GM12878 (cell line): Measurements from ENCODE around the gene TMEM235. TPM values are rescaled to one million over a fixed set of nuclear protein-coding genes. Genes with fewer than 3 reads are reported as not detected.
A peak's percentile ranks its signal among the peaks of the same experiment; 100 is the strongest.

Experiments
- ATF3 ChIP-seq: IDR thresholded peaks from 2 replicates; pipeline ENCODE4 v1.6.1; 2011; ENCODE audit warnings: low read depth, mild to moderate bottlenecking, low read length, moderate library complexity, borderline replicate concordance; ENCODE audit errors: extremely low read depth
- BHLHE40 ChIP-seq, 2 experiments: fragments of 450-650 bp in 1 of 2; IDR thresholded peaks; 2 replicates each; pipeline ENCODE4 v1.6.1; 2011 to 2017; ENCODE audit warnings: low read depth in 2 of 2, borderline replicate concordance in 1 of 2, improper control_type of control experiment in 1 of 2, low read length in 1 of 2, mild to moderate bottlenecking in 1 of 2
- CEBPB ChIP-seq, 2 experiments: fragments of 150-350 bp in 1 of 2; IDR thresholded peaks; 2 replicates each; pipeline ENCODE4 v1.6.1; 2012 to 2014; ENCODE audit warnings: low read depth in 2 of 2, low read length in 2 of 2, borderline replicate concordance in 1 of 2, inconsistent platforms in 1 of 2
- CUX1 ChIP-seq: IDR thresholded peaks from 2 replicates; pipeline ENCODE4 v1.6.1; 2012; ENCODE audit warnings: improper control_type of control experiment, low read depth, low read length; ENCODE audit not compliant: insufficient replicate concordance
- E2F8 ChIP-seq: fragments of 450-650 bp; IDR thresholded peaks from 2 replicates; pipeline ENCODE4 v1.6.1; 2018; ENCODE audit warnings: mild to moderate bottlenecking, low read depth, moderate library complexity; ENCODE audit not compliant: partially characterized antibody
- EP300 ChIP-seq, 2 experiments: fragments of 150-350 bp in 1 of 2; IDR thresholded peaks; 2 replicates each; pipeline ENCODE4 v1.6.1; 2011 to 2012; ENCODE audit warnings: low read depth in 2 of 2, low read length in 2 of 2, borderline replicate concordance in 1 of 2, improper control_type of control experiment in 1 of 2, inconsistent platforms in 1 of 2; ENCODE audit not compliant: control insufficient read depth in 1 of 2
- GATAD2B ChIP-seq: fragments of 450-650 bp; conservative IDR thresholded peaks from 2 replicates; pipeline ENCODE4 v1.6.1; 2017; ENCODE audit warnings: low read depth, mild to moderate bottlenecking, moderate library complexity
- IKZF2 ChIP-seq, 2 experiments: fragments of 450-650 bp; IDR thresholded peaks; 2 replicates each; pipeline ENCODE4 v1.6.1; 2017; ENCODE audit warnings: mild to moderate bottlenecking in 2 of 2, moderate library complexity in 2 of 2
- IRF4 ChIP-seq: IDR thresholded peaks from 2 replicates; pipeline ENCODE4 v1.6.1; 2011; ENCODE audit warnings: low read depth, low read length
- ZNF207 ChIP-seq: fragments of 450-650 bp; IDR thresholded peaks from 2 replicates; pipeline ENCODE4 v1.6.1; 2014; ENCODE audit warnings: antibody characterized with exemption, mild to moderate bottlenecking, borderline replicate concordance
- polyA plus RNA-seq, 11 experiments: library from polyadenylated mRNA; depleted of rRNA in 4 of 11; unstranded in 6 of 11; stranded (reverse) in 5 of 11; fragments of >200 nt; fragmentation: Nextera tagmentation in 4 of 11; fragmentation: Illumina TruSeq in 1 of 11; extraction: Ambion mirVana in 4 of 11; extraction: Trizol in 1 of 11; gene quantifications; 1 replicate in 1 of 11; 2 replicates in 10 of 11; pipeline versions ENCODE4 v1.2.1 to v1.2.3, GENCODE V29; 2011 to 2016; ENCODE audit warnings: inconsistent platforms in 2 of 11, missing spikeins in 2 of 11, low read depth in 1 of 11
- total RNA-seq, 4 experiments: library from RNA; depleted of rRNA in 3 of 4; stranded (reverse); fragments of >200 nt in 3 of 4; fragmentation: Illumina TruSeq in 1 of 4; extraction: Trizol in 1 of 4; gene quantifications; 2 replicates each; pipeline versions ENCODE4 v1.2.1 to v1.2.3, GENCODE V29; 2013 to 2021
- TF ChIP-seq, protein P1 (sequence below): IDR thresholded peaks from 2 replicates; pipeline ENCODE4 v1.6.1; 2011; ENCODE audit warnings: borderline replicate concordance, low read depth, mild to moderate bottlenecking, moderate library complexity, mixed read lengths, low read length; ENCODE audit not compliant: insufficient read depth; ENCODE audit errors: extremely low read length

The TMEM235 gene
- total and polyA plus RNA-seq, 10 of the 15 experiments (the other 5 are each of a cell fraction or from before 2014, with no cell fraction given) = not detected

- TF ChIP-seq E2F8 = no peak
- TF ChIP-seq CUX1 = no peak
- peak; percentile 46 for TF ChIP-seq GATAD2B
- TF ChIP-seq IRF4 = peak; percentile 62; the same call in 1 of the 2 replicates
- TF ChIP-seq ZNF207 = 0 out of 2 replicates have a peak, but pooled peaks have one; percentile 51
- TF ChIP-seq, protein P1, sequence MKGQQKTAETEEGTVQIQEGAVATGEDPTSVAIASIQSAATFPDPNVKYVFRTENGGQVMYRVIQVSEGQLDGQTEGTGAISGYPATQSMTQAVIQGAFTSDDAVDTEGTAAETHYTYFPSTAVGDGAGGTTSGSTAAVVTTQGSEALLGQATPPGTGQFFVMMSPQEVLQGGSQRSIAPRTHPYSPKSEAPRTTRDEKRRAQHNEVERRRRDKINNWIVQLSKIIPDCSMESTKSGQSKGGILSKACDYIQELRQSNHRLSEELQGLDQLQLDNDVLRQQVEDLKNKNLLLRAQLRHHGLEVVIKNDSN = peak; percentile 42
- TF ChIP-seq IKZF2 (IDR thresholded peaks at IDR 0.05) = no peak
- 0 out of 2 replicates have a peak, but pooled peaks have one; percentile 38 for TF ChIP-seq ATF3
- TF ChIP-seq EP300 (IDR thresholded peaks at IDR 0.05; ENCODE audit: borderline replicate concordance in 1 of 2, control insufficient read depth in 1 of 2, low read depth in 2 of 2, low read length in 2 of 2) = no peak
- no peak for TF ChIP-seq CEBPB (IDR thresholded peaks at IDR 0.05; ENCODE audit: borderline replicate concordance in 1 of 2, low read depth in 2 of 2, low read length in 2 of 2)
- TF ChIP-seq BHLHE40 (IDR thresholded peaks at IDR 0.05; ENCODE audit: borderline replicate concordance in 1 of 2, low read depth in 2 of 2, low read length in 1 of 2) = peak; percentile 29 to 50; a peak in 2 of 4 replicates
Measured at GRCh38 chr17:78250891-78251772, 19.7 kb downstream of the TMEM235 start (continued).
